Psoas muscle (tissue), 8 donors: ENCODE results near the gene CCDC47. TPM values are rescaled to one million over a fixed set of nuclear protein-coding genes. Genes with fewer than 3 reads are reported as not detected.

ENCODE experiments used
- ATAC-seq, 4 donors: fragments of 200-7000 bp; cut with Tn5 transposase; one replicate each; pipeline ENCODE4 v1.9.1; 2020; ENCODE audit warnings: moderate library complexity in 3 of 4, mild to moderate bottlenecking in 2 of 4
- DNase-seq, 2 donors: peaks; one replicate each; pipeline ENCODE4 v3.0.0-alpha.2; 2020
- H3K27ac ChIP-seq: fragments of 200-600 bp; one replicate; pipeline ENCODE4 v1.8.0; 2022
- H3K27me3 ChIP-seq, 3 donors: fragments of 200-600 bp in 1 of 3; one replicate each; pipeline versions ENCODE4 v1.6.1 to v1.8.0; 2013 to 2022; ENCODE audit warnings: low read length in 2 of 3, mild to moderate bottlenecking in 2 of 3, moderate library complexity in 1 of 3; ENCODE audit not compliant: insufficient read depth in 3 of 3
- H3K36me3 ChIP-seq, 2 donors: fragments of 200-600 bp in 1 of 2; one replicate each; pipeline versions ENCODE4 v1.6.1 to v1.8.0; 2013 to 2022; ENCODE audit warnings: low read depth in 1 of 2, mild to moderate bottlenecking in 1 of 2, moderate library complexity in 1 of 2; ENCODE audit not compliant: insufficient read depth in 1 of 2
- H3K4me1 ChIP-seq: fragments of 200-600 bp; one replicate; pipeline ENCODE4 v1.8.0; 2022
- H3K4me3 ChIP-seq: fragments of 200-600 bp; one replicate; pipeline ENCODE4 v1.8.0; 2022; ENCODE audit warnings: mild to moderate bottlenecking
- H3K9me3 ChIP-seq: fragments of 200-600 bp; one replicate; pipeline ENCODE4 v1.8.0; 2022
- WGBS, 3 donors: extraction: QIAGEN DNeasy Blood & Tissue Kit; methylation state at CpG; one replicate each; pipeline versions ENCODE4 v1.1.6 to v1.1.7; 2013; 5-methylcytosine and 5-hydroxymethylcytosine counted together
- intact Hi-C, 2 donors: fragments of 100-400 bp; cut with DNase I; formaldehyde crosslinking; loops; one replicate each; pipeline versions ENCODE4 v1.11.0 to v1.14.2; 2022
- polyA plus RNA-seq, 3 donors: library from polyadenylated mRNA; stranded (reverse); fragments of 200-250 nt; gene quantifications; one replicate each; pipeline ENCODE4 v1.2.3, GENCODE V29; 2013
- total RNA-seq, 4 donors: library from RNA; stranded (reverse); fragmentation: NEBNext Ultra II Directional in 2 of 4; extraction: Animal tissue kit (Norgen Biotek cat#: 25700) in 2 of 4; gene quantifications; one replicate each; pipeline versions ENCODE4 v1.2.1 to v1.2.4, GENCODE V29; 2021 to 2023
- TF ChIP-seq, protein P1 (sequence below): fragments of 200-600 bp; IDR thresholded peaks from one replicate; pipeline ENCODE4 v1.8.0; 2022; ENCODE audit warnings: antibody characterized with exemption
- donor health status: healthy with polysubstance abuse.
- donor health status: DM: no; HTN: no; CAD: no; lungs with moderate emphysema.
- donor health status: Bipolar disorder and iron deficiency.
- donor health status: healthy.
- donor health status: DM: yes; HTN: yes; CAD: no.
- donor health status: DM: no; HTN: no; CAD: no.
- donor health status: DM: no; HTN: no; CAD: no.
- donor health status: DM: yes; HTN: yes; CAD: no.

Gene CCDC47
- total and polyA plus RNA-seq, 7 donors: 61.7 to 138 (median 119) TPM

GRCh38 chr17:63706336-63707082 is 66.9 kb downstream of the CCDC47 start:
- H3K9me3 ChIP-seq: no peaks in the 10 kb centered on the region
- no peak for ATAC-seq
- WGBS, 3 donors: 81 to 86% (median 85%) methylated on average over 7 of the region's 7 CpGs
- intact Hi-C loops: no loop called here
- no peaks in the 10 kb centered on the region for H3K4me1 ChIP-seq
- H3K4me3 ChIP-seq: no peak overlapping the region
- H3K36me3 ChIP-seq: peaks cover 0 to 88% of the 10 kb centered on the region in 2 donors
- H3K27ac ChIP-seq: no peak overlapping the region
- H3K27me3 ChIP-seq: peaks cover 0 to 2% (median 0%) of the 10 kb centered on the region in 3 donors
- TF ChIP-seq, protein P1, sequence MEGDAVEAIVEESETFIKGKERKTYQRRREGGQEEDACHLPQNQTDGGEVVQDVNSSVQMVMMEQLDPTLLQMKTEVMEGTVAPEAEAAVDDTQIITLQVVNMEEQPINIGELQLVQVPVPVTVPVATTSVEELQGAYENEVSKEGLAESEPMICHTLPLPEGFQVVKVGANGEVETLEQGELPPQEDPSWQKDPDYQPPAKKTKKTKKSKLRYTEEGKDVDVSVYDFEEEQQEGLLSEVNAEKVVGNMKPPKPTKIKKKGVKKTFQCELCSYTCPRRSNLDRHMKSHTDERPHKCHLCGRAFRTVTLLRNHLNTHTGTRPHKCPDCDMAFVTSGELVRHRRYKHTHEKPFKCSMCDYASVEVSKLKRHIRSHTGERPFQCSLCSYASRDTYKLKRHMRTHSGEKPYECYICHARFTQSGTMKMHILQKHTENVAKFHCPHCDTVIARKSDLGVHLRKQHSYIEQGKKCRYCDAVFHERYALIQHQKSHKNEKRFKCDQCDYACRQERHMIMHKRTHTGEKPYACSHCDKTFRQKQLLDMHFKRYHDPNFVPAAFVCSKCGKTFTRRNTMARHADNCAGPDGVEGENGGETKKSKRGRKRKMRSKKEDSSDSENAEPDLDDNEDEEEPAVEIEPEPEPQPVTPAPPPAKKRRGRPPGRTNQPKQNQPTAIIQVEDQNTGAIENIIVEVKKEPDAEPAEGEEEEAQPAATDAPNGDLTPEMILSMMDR: no peak
- no peak for DNase-seq

DNA sequence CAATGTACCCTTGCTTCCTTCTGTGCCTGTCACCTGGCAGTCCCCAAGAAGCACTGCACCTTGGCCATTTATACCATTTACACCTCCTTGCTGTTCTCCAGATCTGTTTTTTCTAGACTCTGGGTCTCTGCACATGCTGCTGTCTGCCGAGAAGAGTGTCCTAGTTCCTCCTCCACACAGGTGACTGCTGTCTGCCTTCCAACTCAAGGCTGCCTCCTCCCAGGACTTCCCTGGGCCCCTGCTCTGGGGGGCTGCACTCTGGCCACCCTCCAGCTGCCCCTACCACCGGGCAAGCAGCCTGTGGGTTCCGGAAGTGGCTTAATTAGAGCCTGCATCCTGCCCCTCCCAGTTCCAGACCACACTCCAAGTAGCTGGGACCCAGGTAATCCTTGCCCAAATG is 67.7 kb downstream of the CCDC47 start:
- Histone ChIP-seq H3K27ac (no peak overlapping the region), H3K9me3 (no peaks in the 10 kb centered on the region), H3K36me3 (peaks cover 0 to 79% of the 10 kb centered on the region in 2 donors), H3K4me3 (no peak overlapping the region), H3K27me3 (peaks cover 0 to 8% (median 0%) of the 10 kb centered on the region in 3 donors), H3K4me1 (peaks cover 7% of the 10 kb centered on the region)
- ATAC-seq (no peak), DNase-seq (no peak)
- TF ChIP-seq, protein P1: no peak
- intact Hi-C loops: no loop called here
- WGBS, 3 donors: 59 to 63% (median 62%) methylated on average over 3 of the region's 3 CpGs

DNA sequence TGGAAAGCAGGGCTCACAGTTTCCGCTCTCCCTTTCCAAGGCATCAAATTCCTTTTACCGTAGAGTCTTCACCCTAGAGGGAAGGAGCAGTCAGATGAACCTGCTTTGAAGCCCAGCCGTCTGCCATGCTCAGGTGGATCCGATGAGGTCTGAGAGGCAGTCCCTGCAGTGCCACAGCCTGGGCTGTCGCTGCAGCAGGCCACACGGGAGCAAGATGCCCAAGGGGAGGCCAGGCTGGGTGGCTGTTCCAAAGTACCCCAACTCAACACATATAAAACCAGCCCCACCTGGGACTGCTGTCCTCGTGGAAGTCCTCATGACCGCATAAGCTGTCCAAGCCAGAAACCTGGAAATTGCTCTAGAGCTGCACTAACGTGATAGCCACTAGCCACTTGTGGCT is 68.6 kb downstream of the CCDC47 start:
- no peak for ATAC-seq
- TF ChIP-seq, protein P1: no peak
- intact Hi-C loops: no loop called here
- DNase-seq: no peak
- Histone ChIP-seq H3K36me3 (peaks cover 0 to 71% of the 10 kb centered on the region in 2 donors), H3K27ac (no peak overlapping the region), H3K9me3 (no peaks in the 10 kb centered on the region), H3K4me3 (no peak overlapping the region), H3K4me1 (peaks cover 7% of the 10 kb centered on the region), H3K27me3 (peaks cover 0 to 14% (median 0%) of the 10 kb centered on the region in 3 donors)
- WGBS, 3 donors: 82 to 87% (median 82%) methylated on average over 8 to 9 of the region's 9 CpGs

- WGBS, 3 donors: 90 to 93% (median 90%) methylated on average over 11 of the region's 11 CpGs
- ATAC-seq (no peak), DNase-seq (no peak)
- Histone ChIP-seq H3K27ac (no peak overlapping the region), H3K4me1 (peaks cover 9% of the 10 kb centered on the region), H3K36me3 (peaks cover 0 to 65% of the 10 kb centered on the region in 2 donors), H3K27me3 (peaks cover 0 to 19% (median 0%) of the 10 kb centered on the region in 3 donors), H3K4me3 (no peak overlapping the region), H3K9me3 (no peaks in the 10 kb centered on the region)
- TF ChIP-seq, protein P1: no peak
- intact Hi-C loops: no loop called here
Measured at GRCh38 chr17:63704259-63704576, 69.2 kb downstream of the CCDC47 start.
